NB4 (cell line): ENCODE results near the gene COL5A1.

Experiments
- POLR2A ChIP-seq: IDR thresholded peaks from 2 replicates; pipeline ENCODE4 v1.6.1; 2011; ENCODE audit warnings: mild to moderate bottlenecking; ENCODE audit not compliant: insufficient read length; ENCODE audit errors: extremely low read depth
- TF ChIP-seq, protein P1 (sequence below): IDR thresholded peaks from one replicate; pipeline ENCODE4 v1.5.1; 2012; ENCODE audit warnings: low read depth, low read length
- TF ChIP-seq, protein P2 (sequence below): IDR thresholded peaks from 2 replicates; pipeline ENCODE4 v1.6.1; 2011; ENCODE audit warnings: low read depth, low read length

DNA sequence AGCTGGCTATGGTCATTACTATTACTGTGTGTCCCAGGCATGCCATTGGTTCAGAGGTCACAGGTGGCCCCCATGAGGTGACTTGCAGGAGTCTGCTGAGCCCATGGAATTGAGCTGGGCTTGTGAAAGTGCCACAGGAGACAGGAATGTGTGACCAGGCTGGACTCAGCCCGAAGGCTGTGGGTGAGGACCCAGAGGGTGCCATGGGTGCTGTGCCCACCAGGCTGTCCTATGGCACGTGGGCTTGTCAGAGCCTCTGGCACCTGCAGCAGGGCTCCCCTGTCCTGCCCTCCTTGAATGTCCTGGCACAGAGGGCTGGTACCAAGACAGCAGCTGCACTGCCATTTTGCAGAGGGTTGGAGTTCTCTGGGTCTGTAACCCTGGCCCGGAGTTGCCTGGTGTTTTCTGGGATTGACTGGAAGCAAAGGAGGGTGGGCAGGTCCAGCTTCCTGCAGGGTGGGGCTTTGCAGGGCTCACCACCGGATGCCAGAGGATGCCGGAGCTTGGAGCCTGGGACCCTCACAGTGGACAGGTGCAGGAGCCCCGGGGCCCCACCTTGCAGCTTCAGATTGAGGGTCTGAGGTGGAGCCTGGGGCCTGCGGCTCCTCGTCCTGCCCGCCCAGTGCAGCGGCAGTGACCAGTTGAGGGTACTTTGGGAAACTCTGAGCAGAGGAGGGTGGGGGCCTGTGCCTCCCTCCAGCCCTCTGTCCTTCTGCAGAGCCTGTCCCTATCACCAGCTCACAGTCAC, 14.2 kb downstream of the COL5A1 start:
- TF ChIP-seq POLR2A, result no peak
- TF ChIP-seq, protein P1, sequence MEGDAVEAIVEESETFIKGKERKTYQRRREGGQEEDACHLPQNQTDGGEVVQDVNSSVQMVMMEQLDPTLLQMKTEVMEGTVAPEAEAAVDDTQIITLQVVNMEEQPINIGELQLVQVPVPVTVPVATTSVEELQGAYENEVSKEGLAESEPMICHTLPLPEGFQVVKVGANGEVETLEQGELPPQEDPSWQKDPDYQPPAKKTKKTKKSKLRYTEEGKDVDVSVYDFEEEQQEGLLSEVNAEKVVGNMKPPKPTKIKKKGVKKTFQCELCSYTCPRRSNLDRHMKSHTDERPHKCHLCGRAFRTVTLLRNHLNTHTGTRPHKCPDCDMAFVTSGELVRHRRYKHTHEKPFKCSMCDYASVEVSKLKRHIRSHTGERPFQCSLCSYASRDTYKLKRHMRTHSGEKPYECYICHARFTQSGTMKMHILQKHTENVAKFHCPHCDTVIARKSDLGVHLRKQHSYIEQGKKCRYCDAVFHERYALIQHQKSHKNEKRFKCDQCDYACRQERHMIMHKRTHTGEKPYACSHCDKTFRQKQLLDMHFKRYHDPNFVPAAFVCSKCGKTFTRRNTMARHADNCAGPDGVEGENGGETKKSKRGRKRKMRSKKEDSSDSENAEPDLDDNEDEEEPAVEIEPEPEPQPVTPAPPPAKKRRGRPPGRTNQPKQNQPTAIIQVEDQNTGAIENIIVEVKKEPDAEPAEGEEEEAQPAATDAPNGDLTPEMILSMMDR, result no peak
- TF ChIP-seq, protein P2, sequence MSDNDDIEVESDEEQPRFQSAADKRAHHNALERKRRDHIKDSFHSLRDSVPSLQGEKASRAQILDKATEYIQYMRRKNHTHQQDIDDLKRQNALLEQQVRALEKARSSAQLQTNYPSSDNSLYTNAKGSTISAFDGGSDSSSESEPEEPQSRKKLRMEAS, result no peak
